GM12801 (cell line): ENCODE measurements around the gene AK9.

Source experiments
- TF ChIP-seq, protein P1 (sequence below): IDR thresholded peaks from one replicate; pipeline ENCODE4 v1.5.1; 2011; ENCODE audit warnings: control low read depth; ENCODE audit not compliant: insufficient read length; ENCODE audit errors: extremely low read depth

AK9 gene

DNA sequence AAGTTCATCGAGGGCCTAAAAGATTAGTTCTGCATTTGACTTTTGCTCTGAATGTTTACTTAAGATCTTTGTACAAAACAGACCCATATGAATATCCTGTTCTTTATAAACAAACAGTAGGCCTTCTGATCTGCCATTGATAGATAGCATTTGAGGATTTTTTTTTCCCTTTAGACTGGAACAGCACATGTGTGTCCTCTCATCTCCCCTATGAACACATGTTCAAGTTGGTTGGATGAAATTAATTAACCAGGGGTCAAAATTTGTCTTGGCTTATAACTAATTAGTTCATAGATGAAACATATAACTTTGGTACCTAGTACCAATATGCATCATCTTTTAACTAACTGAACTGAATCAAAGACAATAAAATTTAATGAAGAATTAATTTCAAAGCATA lies 81.3 kb downstream of the AK9 start:
- TF ChIP-seq, protein P1, sequence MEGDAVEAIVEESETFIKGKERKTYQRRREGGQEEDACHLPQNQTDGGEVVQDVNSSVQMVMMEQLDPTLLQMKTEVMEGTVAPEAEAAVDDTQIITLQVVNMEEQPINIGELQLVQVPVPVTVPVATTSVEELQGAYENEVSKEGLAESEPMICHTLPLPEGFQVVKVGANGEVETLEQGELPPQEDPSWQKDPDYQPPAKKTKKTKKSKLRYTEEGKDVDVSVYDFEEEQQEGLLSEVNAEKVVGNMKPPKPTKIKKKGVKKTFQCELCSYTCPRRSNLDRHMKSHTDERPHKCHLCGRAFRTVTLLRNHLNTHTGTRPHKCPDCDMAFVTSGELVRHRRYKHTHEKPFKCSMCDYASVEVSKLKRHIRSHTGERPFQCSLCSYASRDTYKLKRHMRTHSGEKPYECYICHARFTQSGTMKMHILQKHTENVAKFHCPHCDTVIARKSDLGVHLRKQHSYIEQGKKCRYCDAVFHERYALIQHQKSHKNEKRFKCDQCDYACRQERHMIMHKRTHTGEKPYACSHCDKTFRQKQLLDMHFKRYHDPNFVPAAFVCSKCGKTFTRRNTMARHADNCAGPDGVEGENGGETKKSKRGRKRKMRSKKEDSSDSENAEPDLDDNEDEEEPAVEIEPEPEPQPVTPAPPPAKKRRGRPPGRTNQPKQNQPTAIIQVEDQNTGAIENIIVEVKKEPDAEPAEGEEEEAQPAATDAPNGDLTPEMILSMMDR = no peak

DNA sequence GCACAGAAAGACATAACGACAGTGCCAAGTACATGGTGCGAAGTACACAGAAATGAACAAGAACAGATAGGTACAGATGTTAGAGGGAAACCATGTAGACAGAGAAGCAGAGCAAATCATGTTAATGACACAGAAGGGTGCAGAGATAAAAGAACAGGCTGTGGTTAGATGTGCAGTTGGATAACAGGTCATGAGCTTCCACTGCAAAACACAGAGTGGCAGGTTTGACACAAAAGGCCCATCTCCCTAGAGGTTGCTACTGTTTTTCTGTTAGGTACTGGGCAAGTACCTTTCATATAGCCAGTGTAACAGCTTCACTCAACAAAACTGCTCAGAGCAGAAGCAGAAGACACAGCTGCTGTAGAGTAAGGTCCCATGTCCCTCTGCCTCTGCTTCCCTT lies 84.6 kb downstream of the AK9 start:
- TF ChIP-seq, protein P1 = no peak

DNA sequence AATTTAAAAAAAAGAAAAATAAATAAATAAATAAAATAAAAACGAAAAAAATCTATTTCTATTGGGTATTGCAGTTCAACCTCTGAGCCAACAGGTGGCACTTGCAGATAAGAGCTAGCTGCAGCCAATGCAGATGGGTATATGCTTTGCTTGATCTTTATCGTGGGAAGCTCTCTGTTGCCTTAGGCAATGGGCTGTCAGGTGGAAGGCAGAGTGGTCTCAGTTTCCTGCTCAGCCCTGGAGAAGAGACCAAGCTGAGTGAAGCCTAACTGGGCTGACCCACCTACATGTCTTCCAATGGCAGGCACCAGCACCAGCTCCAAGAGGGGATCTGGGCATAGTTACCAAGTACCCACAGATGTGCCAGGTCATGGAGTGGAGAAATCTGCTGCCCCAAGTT lies 95.0 kb downstream of the AK9 start:
- TF ChIP-seq, protein P1 = no peak

- TF ChIP-seq, protein P1 = no peak
These were observed 110.5 kb downstream of the AK9 start for GRCh38 chr6:109580519-109580918.

DNA sequence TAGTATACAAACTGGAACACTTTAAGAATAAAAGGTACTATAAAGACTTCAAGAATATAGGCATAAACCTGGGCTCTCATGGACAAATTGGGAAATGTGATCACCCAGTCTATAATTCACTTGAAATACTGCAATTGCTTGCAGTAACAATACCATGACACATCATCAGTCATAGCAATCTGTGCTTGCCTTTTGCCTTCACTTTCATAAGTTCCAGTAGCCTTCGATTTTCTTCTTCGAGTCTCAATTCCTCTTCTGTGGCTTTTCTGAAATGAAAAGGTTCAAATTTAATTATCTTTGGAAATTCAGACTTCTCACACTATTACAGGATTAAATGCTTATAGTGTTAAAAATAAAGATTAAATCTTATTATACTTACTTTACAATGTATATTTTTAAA lies 111.6 kb downstream of the AK9 start:
- TF ChIP-seq, protein P1 = no peak

GRCh38 chr6:109561844-109562243 lies 129.2 kb downstream of the AK9 start:
- TF ChIP-seq, protein P1 = no peak

DNA sequence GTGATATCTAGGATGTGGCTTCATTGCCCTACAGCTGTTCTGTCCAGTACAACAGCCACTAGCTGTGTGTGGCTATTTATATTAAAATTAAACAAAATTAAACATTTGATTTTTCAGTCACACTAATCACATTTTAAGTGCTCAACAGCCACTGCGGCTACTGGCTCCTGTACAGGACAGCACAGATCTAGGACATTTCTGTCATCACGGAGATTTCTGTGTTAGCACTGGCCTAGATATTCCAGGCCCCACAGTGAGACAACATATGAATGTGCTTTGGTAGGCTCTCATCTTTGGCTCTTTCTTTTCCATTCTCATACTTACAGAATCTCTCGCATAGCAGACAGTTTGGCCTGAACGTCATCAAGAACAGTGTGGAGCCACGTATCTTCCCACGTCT lies 159.6 kb downstream of the AK9 start:
- TF ChIP-seq, protein P1 = no peak

- TF ChIP-seq, protein P1 = no peak
These were observed 163.0 kb downstream of the AK9 start for GRCh38 chr6:109527989-109528388.
